ENCODE results near the gene ABCG1.

ABCG1 gene

DNA sequence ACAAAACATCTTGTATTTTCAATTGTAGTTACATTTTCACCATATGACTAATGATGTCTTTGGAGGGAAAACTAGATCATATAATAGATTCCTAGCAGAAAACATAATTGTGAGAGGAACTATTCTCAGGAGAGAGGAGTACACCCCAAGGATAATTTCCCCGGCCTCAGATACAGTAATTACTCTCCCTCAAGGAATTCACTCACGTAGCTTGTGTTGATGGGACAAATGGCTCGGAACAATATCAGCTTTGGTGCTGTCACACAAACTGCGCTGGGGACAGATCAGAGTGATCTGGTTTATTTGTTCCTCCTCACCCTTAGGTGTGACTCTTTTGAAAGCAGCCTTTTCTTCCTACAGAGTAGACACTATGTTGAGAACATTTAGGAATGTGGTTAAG lies 11.2 kb downstream of the ABCG1 start:
- Histone ChIP-seq H3K9ac (ENCODE audit: low read depth, low read length) (no peak overlapping the region), H3K36me3 (ENCODE audit: insufficient read depth, low read length) (no peaks in the 10 kb centered on the region), H3K27me3 (ENCODE audit: control insufficient read depth, insufficient read depth, low read length) (peaks cover 49% of the 10 kb centered on the region), H3K4me3 (ENCODE audit: low read length) (no peak overlapping the region), H3K4me2 (ENCODE audit: low read length) (no peak overlapping the region), H3K4me1 (ENCODE audit: control insufficient read depth, insufficient read depth, low read length) (peaks cover 4% of the 10 kb centered on the region), H3K9me3 (replicated peaks; ENCODE audit: low read length) (no peaks in the 10 kb centered on the region)

DNA sequence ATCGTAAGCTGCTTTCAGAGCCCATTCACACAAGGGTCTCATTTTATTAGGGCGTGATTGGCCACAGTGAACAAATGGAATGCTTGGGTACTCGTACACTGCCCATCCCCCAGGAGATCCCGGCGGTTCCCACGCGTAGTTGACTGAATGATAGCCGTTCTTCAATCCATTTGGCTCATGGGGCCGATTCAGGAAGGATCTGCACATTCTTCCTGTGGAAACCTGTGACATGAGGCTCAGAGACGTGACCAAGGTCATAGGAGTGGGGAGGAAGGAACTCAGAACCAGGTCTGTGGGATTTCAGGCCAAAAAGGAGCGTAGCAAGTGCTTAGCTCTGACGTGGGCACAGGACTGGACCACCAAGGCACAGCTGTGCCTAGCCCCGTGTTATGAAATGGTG lies 11.7 kb downstream of the ABCG1 start:
- H3K4me2 ChIP-seq (ENCODE audit: low read length) = no peak overlapping the region
- H3K27me3 ChIP-seq (ENCODE audit: control insufficient read depth, insufficient read depth, low read length) = peaks cover 53% of the 10 kb centered on the region
- no peaks in the 10 kb centered on the region for H3K36me3 ChIP-seq (ENCODE audit: insufficient read depth, low read length)
- H3K9ac ChIP-seq (ENCODE audit: low read depth, low read length) = no peak overlapping the region
- H3K9me3 ChIP-seq (replicated peaks; ENCODE audit: low read length) = no peaks in the 10 kb centered on the region
- no peak overlapping the region for H3K4me3 ChIP-seq (ENCODE audit: low read length)
- peaks cover 4% of the 10 kb centered on the region for H3K4me1 ChIP-seq (ENCODE audit: control insufficient read depth, insufficient read depth, low read length)

DNA sequence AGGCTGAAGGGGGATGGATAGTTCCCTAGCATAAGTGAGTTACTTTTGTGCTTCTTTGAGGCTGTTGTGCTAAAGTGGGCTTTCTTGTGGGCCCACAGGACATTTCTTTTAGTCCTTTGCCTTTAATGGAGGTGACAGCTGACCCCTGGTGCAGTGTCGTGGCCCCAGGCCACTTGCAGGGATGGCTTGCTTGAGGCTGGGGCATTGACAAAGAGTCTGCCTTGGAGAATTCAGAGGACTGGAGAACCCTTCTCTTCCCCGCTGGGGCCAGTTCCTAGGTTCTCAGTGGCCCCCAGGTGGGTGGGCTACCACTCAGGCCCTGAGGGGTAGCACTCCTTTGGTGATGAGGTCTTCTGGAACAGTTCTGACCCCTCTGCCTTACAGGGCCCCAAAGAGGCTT lies 12.8 kb downstream of the ABCG1 start:
- H3K9me3 ChIP-seq (replicated peaks; ENCODE audit: low read length) = no peaks in the 10 kb centered on the region
- no peak overlapping the region for H3K9ac ChIP-seq (ENCODE audit: low read depth, low read length)
- peaks cover 65% of the 10 kb centered on the region for H3K27me3 ChIP-seq (ENCODE audit: control insufficient read depth, insufficient read depth, low read length)
- no peaks in the 10 kb centered on the region for H3K36me3 ChIP-seq (ENCODE audit: insufficient read depth, low read length)
- no peak overlapping the region for H3K4me3 ChIP-seq (ENCODE audit: low read length)
- H3K4me1 ChIP-seq (ENCODE audit: control insufficient read depth, insufficient read depth, low read length) = peaks cover 4% of the 10 kb centered on the region
- H3K4me2 ChIP-seq (ENCODE audit: low read length) = no peak overlapping the region

DNA sequence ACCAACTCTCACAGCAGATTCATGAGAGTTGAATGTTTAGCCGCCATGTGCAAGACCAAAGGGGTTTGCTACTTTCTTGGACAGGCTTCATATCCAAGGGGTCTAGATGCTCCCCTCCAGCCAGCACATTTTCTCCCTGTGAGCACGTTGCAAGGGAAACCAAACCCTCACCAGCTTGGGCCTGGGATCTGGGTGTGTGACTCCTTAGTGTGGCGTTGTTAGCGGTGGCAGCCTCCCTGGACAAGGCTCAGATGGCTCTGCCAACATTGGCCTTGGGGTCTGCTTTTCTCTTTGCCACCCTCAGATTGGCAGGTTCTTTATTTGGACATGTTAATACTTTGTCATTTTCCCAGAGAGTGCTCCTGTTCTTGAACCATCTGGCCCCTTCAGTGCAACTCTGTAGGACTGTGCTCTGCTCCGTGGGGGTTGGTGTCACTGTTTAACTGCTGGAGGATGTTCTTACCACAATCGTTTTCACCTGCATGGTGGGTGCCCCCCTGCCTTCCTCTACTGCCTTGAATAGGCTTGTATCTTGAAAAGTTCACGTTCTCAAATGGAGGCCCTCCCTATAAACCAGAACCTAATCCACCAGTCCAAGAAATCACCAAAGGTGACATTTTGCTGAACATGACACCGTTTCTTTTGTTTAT lies 13.4 kb downstream of the ABCG1 start:
- H3K4me1 ChIP-seq (ENCODE audit: control insufficient read depth, insufficient read depth, low read length) = peaks cover 4% of the 10 kb centered on the region
- peaks cover 70% of the 10 kb centered on the region for H3K27me3 ChIP-seq (ENCODE audit: control insufficient read depth, insufficient read depth, low read length)
- no peak overlapping the region for H3K9ac ChIP-seq (ENCODE audit: low read depth, low read length)
- H3K9me3 ChIP-seq (replicated peaks; ENCODE audit: low read length) = no peaks in the 10 kb centered on the region
- no peak overlapping the region for H3K4me3 ChIP-seq (ENCODE audit: low read length)
- no peak overlapping the region for H3K4me2 ChIP-seq (ENCODE audit: low read length)
- H3K36me3 ChIP-seq (ENCODE audit: insufficient read depth, low read length) = no peaks in the 10 kb centered on the region

DNA sequence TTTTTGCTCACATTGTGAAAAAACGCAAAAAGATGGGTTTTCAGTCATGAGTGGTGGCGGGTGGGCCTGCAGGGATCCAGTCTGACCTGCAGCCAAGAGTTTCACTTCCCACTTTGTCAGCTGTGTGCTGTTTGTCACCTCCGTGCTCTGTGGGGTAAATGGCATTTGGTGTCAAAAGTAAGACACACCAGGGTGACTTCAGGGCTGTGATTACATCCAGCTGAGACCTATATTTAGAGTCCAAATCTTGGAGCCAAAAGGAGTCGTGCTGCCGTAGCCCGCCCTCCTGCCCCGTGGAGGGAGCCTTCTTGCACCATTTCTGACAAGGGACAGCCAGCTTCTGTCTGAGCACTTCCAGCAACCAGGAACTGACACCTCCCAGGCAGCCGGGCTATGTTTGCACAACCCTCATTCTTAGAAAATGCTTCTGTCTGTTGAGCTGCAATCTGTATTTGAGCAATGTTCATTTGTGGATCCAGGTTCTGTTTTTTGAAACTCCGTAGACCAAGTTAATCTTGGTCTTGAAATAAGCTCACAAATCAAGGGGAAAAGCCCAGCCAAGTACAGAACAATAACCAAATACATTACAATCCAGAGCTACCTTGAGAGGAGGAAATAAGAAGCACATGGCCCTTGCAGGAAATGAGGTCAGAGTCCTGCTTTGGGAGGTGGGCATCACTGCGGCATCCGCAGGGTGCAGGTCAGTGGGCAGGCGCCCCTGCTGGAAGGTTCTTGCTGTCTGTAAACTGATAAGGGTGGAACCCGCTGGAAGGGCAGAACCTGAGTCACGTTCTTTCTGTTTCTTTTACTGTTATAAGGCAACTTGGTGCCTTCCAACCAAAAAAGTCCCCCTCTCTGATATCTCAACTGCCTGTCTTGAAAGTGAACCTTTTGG lies 14.4 kb downstream of the ABCG1 start:
- H3K9ac ChIP-seq (ENCODE audit: low read depth, low read length) = no peak overlapping the region

DNA sequence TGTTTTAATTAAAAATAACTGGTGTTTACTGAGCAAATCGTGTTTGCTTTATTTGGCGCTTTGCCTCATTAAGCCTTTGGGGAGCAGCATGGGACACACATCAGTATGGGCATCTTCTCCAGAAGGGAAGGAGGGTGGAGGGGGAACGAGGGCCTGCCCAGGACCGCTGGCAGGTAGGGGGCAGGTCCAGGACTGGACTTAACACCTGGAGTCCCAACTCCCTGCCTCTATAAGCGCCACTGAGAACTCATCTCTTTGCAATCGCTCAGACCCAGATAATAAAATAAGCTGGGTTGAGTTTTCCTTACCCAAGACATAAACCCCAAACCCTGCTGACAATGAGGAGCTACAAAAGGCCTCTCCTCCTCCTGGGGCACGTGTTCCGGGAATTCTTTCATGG lies 15.1 kb downstream of the ABCG1 start:
- Histone ChIP-seq H3K9ac (ENCODE audit: low read depth, low read length) (no peak overlapping the region), H3K4me2 (ENCODE audit: low read length) (no peak overlapping the region), H3K36me3 (ENCODE audit: insufficient read depth, low read length) (no peaks in the 10 kb centered on the region), H3K27me3 (ENCODE audit: control insufficient read depth, insufficient read depth, low read length) (peaks cover 76% of the 10 kb centered on the region), H3K9me3 (replicated peaks; ENCODE audit: low read length) (no peaks in the 10 kb centered on the region), H3K4me1 (ENCODE audit: control insufficient read depth, insufficient read depth, low read length) (no peaks in the 10 kb centered on the region), H3K4me3 (ENCODE audit: low read length) (no peak overlapping the region)

More for the DNA sequence above, 14.4 kb downstream of the ABCG1 start:
- no peak overlapping the region for H3K4me2 ChIP-seq (ENCODE audit: low read length)
- peaks cover 76% of the 10 kb centered on the region for H3K27me3 ChIP-seq (ENCODE audit: control insufficient read depth, insufficient read depth, low read length)
- no peaks in the 10 kb centered on the region for H3K4me1 ChIP-seq (ENCODE audit: control insufficient read depth, insufficient read depth, low read length)
- no peak overlapping the region for H3K4me3 ChIP-seq (ENCODE audit: low read length)
- no peaks in the 10 kb centered on the region for H3K36me3 ChIP-seq (ENCODE audit: insufficient read depth, low read length)
- H3K9me3 ChIP-seq (replicated peaks; ENCODE audit: low read length) = no peaks in the 10 kb centered on the region

DNA sequence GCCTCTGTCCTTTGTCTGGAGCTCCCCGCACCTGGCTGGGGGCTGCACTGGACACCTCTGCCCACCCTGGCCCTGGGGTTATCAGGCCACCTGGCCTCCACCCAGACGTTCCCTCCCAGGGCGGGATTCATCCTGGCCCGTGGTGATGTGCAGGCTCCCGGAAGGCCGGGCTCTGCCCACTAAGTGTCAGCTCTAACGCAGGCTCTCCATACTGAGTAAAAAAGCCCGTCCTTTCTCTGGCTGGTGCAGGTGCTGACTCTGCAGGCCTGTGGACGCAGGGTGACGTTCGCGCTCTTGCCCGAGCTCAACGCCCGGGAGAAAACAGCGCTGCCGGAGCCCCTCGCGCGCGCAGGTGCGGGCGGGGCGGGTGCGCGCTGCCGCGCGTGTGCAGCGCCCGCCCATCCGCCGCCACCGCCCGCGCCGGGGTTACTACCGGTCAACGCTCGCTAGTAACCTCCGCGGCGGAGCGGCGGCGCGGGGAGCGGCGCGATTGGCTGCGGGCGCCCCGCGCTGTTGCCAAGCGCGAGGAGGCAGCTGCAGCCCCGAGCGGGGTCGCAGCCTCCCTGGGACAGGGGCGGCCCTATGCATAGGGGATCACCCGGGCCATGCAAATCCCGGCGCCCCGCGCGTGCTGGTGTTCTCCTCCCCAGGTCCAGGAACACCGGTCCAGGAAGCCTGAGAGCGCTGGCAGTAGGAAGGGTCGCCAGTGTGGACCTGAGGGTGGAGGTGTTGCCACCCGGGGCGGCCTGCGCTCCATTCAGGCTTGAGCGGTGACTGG lies 15.7 kb downstream of the ABCG1 start:
- Histone ChIP-seq H3K27me3 (ENCODE audit: control insufficient read depth, insufficient read depth, low read length) (peaks cover 76% of the 10 kb centered on the region), H3K4me3 (ENCODE audit: low read length) (peak overlapping the region; percentile 45), H3K36me3 (ENCODE audit: insufficient read depth, low read length) (no peaks in the 10 kb centered on the region), H3K4me1 (ENCODE audit: control insufficient read depth, insufficient read depth, low read length) (no peaks in the 10 kb centered on the region), H3K9ac (ENCODE audit: low read depth, low read length) (no peak overlapping the region), H3K4me2 (ENCODE audit: low read length) (peak overlapping the region; percentile 65), H3K9me3 (replicated peaks; ENCODE audit: low read length) (no peaks in the 10 kb centered on the region)

DNA sequence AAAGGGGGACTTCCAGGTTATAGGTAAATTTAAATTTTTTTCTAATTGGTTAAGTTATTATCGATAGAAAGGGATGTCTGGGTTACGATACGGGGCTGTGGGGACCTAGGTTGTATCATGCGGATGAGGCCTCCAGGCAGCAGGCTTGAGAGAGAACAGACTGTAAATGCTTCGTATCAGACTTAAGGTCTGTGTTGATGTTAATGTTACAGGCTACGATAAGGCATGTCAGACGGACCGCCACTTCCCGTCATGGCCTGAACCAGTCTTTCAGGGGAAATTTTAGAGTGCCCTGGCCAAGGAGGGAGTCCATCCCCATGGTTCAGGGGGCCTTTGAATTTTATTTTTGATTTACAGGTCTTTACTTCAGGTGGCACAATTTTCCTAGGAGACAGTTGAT lies 16.7 kb downstream of the ABCG1 start:
- H3K4me1 ChIP-seq (ENCODE audit: control insufficient read depth, insufficient read depth, low read length) = no peaks in the 10 kb centered on the region
- H3K4me2 ChIP-seq (ENCODE audit: low read length) = no peak overlapping the region
- no peaks in the 10 kb centered on the region for H3K9me3 ChIP-seq (replicated peaks; ENCODE audit: low read length)
- no peak overlapping the region for H3K4me3 ChIP-seq (ENCODE audit: low read length)
- H3K36me3 ChIP-seq (ENCODE audit: insufficient read depth, low read length) = no peaks in the 10 kb centered on the region
- peaks cover 71% of the 10 kb centered on the region for H3K27me3 ChIP-seq (ENCODE audit: control insufficient read depth, insufficient read depth, low read length)
- no peak overlapping the region for H3K9ac ChIP-seq (ENCODE audit: low read depth, low read length)

DNA sequence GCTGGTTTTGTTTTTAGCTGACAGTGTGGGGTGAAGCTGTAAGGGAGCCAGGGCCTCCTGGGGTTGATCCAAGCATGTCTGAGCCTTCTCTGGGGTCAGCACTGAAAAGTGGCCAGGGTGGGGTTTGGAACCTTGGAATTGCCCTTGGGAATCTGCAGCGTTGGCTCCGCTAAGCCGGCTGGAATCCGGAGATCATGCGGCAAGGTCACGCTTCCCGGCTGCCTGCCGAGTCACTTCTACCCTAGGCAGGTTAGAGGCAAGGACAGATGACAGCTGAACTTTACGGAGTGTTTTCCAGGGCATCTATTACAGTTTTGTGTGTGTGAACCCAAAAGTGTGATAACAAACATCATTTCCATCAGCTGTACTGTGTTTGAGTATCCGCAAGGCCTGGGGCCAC lies 17.1 kb downstream of the ABCG1 start:
- Histone ChIP-seq H3K4me1 (ENCODE audit: control insufficient read depth, insufficient read depth, low read length) (no peaks in the 10 kb centered on the region), H3K4me3 (ENCODE audit: low read length) (no peak overlapping the region), H3K9me3 (replicated peaks; ENCODE audit: low read length) (no peaks in the 10 kb centered on the region)

DNA sequence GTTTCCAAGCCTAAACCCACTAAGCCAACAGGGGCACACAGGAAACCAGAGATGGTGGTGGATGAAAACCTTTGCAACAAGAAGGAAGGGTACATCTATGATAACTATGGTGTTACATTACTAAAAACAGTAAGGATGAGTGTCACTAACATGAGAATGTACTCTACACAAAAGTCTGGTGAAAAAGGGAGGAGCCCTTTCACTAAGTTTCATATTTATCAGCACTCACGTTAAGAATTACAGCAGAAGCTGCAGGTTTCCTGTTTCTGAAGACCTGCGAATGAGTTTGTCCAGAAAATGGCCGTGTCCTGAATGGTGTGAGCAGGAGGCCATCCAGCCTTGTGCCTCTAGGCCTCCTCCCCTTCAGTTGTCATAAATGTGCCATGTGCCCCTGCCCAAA lies 17.8 kb downstream of the ABCG1 start:
- Histone ChIP-seq H3K4me3 (ENCODE audit: low read length) (no peak overlapping the region), H3K4me1 (ENCODE audit: control insufficient read depth, insufficient read depth, low read length) (no peaks in the 10 kb centered on the region)

More for the DNA sequence above, 17.1 kb downstream of the ABCG1 start:
- Histone ChIP-seq H3K4me2 (ENCODE audit: low read length) (no peak overlapping the region), H3K9ac (ENCODE audit: low read depth, low read length) (no peak overlapping the region), H3K36me3 (ENCODE audit: insufficient read depth, low read length) (no peaks in the 10 kb centered on the region), H3K27me3 (ENCODE audit: control insufficient read depth, insufficient read depth, low read length) (peaks cover 67% of the 10 kb centered on the region)

DNA sequence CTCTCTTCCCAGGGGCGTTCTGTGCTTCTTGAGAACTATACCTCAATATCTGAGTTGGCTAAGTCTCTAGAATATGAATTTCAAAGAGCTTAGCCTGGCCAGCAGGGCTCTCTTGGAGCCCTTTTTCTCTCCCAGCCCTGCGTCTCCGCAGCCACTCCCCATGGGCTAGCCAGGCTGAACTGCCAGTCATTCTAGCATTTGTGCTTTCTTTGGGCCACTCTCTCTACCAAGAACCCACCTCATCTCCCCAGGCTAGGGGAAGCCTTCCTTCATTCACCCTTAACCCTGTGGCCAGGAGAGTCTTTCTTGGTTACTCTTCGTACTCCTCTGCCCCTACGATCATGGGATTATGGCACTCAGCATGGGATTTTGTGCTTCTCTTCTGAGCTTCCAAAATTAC lies 18.2 kb downstream of the ABCG1 start:
- H3K9me3 ChIP-seq (replicated peaks; ENCODE audit: low read length) = no peaks in the 10 kb centered on the region
- no peaks in the 10 kb centered on the region for H3K4me1 ChIP-seq (ENCODE audit: control insufficient read depth, insufficient read depth, low read length)
- H3K9ac ChIP-seq (ENCODE audit: low read depth, low read length) = no peak overlapping the region
- no peak overlapping the region for H3K4me3 ChIP-seq (ENCODE audit: low read length)
- H3K27me3 ChIP-seq (ENCODE audit: control insufficient read depth, insufficient read depth, low read length) = peaks cover 56% of the 10 kb centered on the region
- no peak overlapping the region for H3K4me2 ChIP-seq (ENCODE audit: low read length)
- H3K36me3 ChIP-seq (ENCODE audit: insufficient read depth, low read length) = no peaks in the 10 kb centered on the region

More for the DNA sequence above, 17.8 kb downstream of the ABCG1 start:
- H3K27me3 ChIP-seq (ENCODE audit: control insufficient read depth, insufficient read depth, low read length) = peaks cover 60% of the 10 kb centered on the region
- no peak overlapping the region for H3K4me2 ChIP-seq (ENCODE audit: low read length)
- no peaks in the 10 kb centered on the region for H3K9me3 ChIP-seq (replicated peaks; ENCODE audit: low read length)
- no peaks in the 10 kb centered on the region for H3K36me3 ChIP-seq (ENCODE audit: insufficient read depth, low read length)
- no peak overlapping the region for H3K9ac ChIP-seq (ENCODE audit: low read depth, low read length)
